H1 (cell line): Measurements from ENCODE around the gene CSNK2A3. TPM values are rescaled to one million over a fixed set of nuclear protein-coding genes. Genes with fewer than 3 reads are reported as not detected.

ENCODE experiments used
- CTCF ChIA-PET: fragments of 300-600 bp; sonication (Branson Sonifier 250); formaldehyde crosslinking; loops from one replicate; lab custom pipeline; 2021; ENCODE audit not compliant: partially characterized antibody; lab: Charles Lee
- POLR2A ChIA-PET: fragments of 300-600 bp; sonication (Branson Sonifier 250); formaldehyde crosslinking; loops from one replicate; lab custom pipeline; 2021; ENCODE audit warnings: inconsistent platforms; ENCODE audit not compliant: partially characterized antibody; lab: Charles Lee
- DNase-seq, 2 experiments: peaks; one replicate each; pipeline versions ENCODE4 v3.0.0 to v3.0.0-alpha.2; 2010 to 2022; ENCODE audit warnings: low spot score in 2 of 2, low read depth in 1 of 2, mixed read lengths in 1 of 2
- FAIRE-seq: peaks from 2 replicates; lab custom pipeline; 2011; peaks lifted over from hg19 to GRCh38; lab: Jason Lieb, UNC
- H2AFZ ChIP-seq: 2 replicates; pipeline ENCODE4 v1.8.1; 2012; ENCODE audit warnings: low read length, inconsistent platforms
- H2AK5ac ChIP-seq: 2 replicates; pipeline ENCODE4 v1.6.1; 2013; ENCODE audit warnings: low read depth, low read length
- H2BK120ac ChIP-seq: replicated peaks from 2 replicates; pipeline ENCODE3; 2013; ENCODE audit warnings: low read depth, low read length, inconsistent platforms
- H2BK12ac ChIP-seq: 2 replicates; pipeline ENCODE4 v1.6.1; 2013; ENCODE audit warnings: low read depth, low read length
- H2BK15ac ChIP-seq: 2 replicates; pipeline ENCODE4 v1.6.1; 2013; ENCODE audit warnings: low read length
- H2BK20ac ChIP-seq: 2 replicates; pipeline ENCODE4 v1.6.1; 2013; ENCODE audit warnings: low read length
- H2BK5ac ChIP-seq: 2 replicates; pipeline ENCODE4 v1.6.1; 2013; ENCODE audit warnings: low read depth, low read length
- H3K14ac ChIP-seq: 2 replicates; pipeline ENCODE4 v1.6.1; 2013; ENCODE audit warnings: inconsistent platforms; ENCODE audit not compliant: insufficient read length
- H3K18ac ChIP-seq: 2 replicates; pipeline ENCODE4 v1.6.1; 2013; ENCODE audit warnings: low read length; ENCODE audit errors: extremely low read depth
- H3K23ac ChIP-seq: 2 replicates; pipeline ENCODE4 v1.6.1; 2013; ENCODE audit warnings: inconsistent platforms; ENCODE audit not compliant: insufficient read length
- H3K23me2 ChIP-seq: 2 replicates; pipeline ENCODE4 v1.6.1; 2013; ENCODE audit warnings: low read depth, low read length
- H3K27ac ChIP-seq: 2 replicates; pipeline ENCODE4 v1.6.1; 2011; ENCODE audit warnings: low read depth, low read length, inconsistent platforms
- H3K27me3 ChIP-seq, 4 experiments: replicated peaks in 1 of 4; 1 replicate in 1 of 4; 2 replicates in 3 of 4; pipeline versions ENCODE4 v1.6.1 to v1.8.1; 2011 to 2013; ENCODE audit warnings: low read length in 3 of 4, mild to moderate bottlenecking in 3 of 4, inconsistent platforms in 2 of 4, mixed read lengths in 2 of 4, moderate library complexity in 1 of 4; ENCODE audit not compliant: control insufficient read depth in 3 of 4, insufficient read depth in 3 of 4; ENCODE audit errors: extremely low read depth in 1 of 4
- H3K36me3 ChIP-seq, 4 experiments: 2 replicates each; pipeline versions ENCODE4 v1.6.1 to v1.8.1; 2011 to 2013; ENCODE audit warnings: mild to moderate bottlenecking in 4 of 4, low read length in 3 of 4, moderate library complexity in 2 of 4, control low read depth in 1 of 4, inconsistent platforms in 1 of 4; ENCODE audit not compliant: insufficient read depth in 4 of 4, control insufficient read depth in 2 of 4
- H3K4ac ChIP-seq: replicated peaks from 2 replicates; pipeline ENCODE3; 2013; ENCODE audit warnings: low read length, low read depth, mixed read lengths, inconsistent platforms; ENCODE audit not compliant: insufficient read length
- H3K4me1 ChIP-seq, 4 experiments: replicated peaks in 1 of 4; 1 replicate in 1 of 4; 2 replicates in 3 of 4; pipeline versions ENCODE4 v1.6.1 to v1.8.1; 2011 to 2013; ENCODE audit warnings: low read length in 3 of 4, inconsistent platforms in 2 of 4, mixed read lengths in 1 of 4; ENCODE audit not compliant: insufficient read depth in 4 of 4, control insufficient read depth in 3 of 4
- H3K4me2 ChIP-seq, 2 experiments: 2 replicates each; pipeline versions ENCODE4 v1.6.1 to v1.8.1; 2011 to 2013; ENCODE audit warnings: low read depth in 2 of 2, low read length in 2 of 2, control low read depth in 1 of 2, inconsistent platforms in 1 of 2, mild to moderate bottlenecking in 1 of 2; ENCODE audit not compliant: insufficient read depth in 1 of 2
- H3K4me3 ChIP-seq, 4 experiments: fragments of 200-600, 300-600 bp in 1 of 4; sonication (generic), shearing (Covaris generic), sonication (Bioruptor Twin) in 1 of 4; 2 replicates each; pipeline versions ENCODE4 v1.5.1 to v1.8.1; 2011 to 2016; ENCODE audit warnings: low read length in 4 of 4, low read depth in 3 of 4, control low read depth in 2 of 4, inconsistent platforms in 2 of 4, mild to moderate bottlenecking in 2 of 4, mixed read lengths in 1 of 4, moderate library complexity in 1 of 4; ENCODE audit not compliant: insufficient read depth in 2 of 4; ENCODE audit errors: extremely low read depth in 1 of 4
- H3K56ac ChIP-seq: replicated peaks from 2 replicates; pipeline ENCODE3; 2013; ENCODE audit warnings: low read depth, mild to moderate bottlenecking, mixed read lengths, low read length, inconsistent platforms; ENCODE audit not compliant: insufficient read length
- H3K79me1 ChIP-seq: 2 replicates; pipeline ENCODE4 v1.6.1; 2013; ENCODE audit warnings: low read depth, low read length, control low read depth
- H3K79me2 ChIP-seq, 2 experiments: 2 replicates each; pipeline versions ENCODE4 v1.6.1 to v1.8.1; 2012 to 2013; ENCODE audit warnings: low read length in 2 of 2, mild to moderate bottlenecking in 2 of 2, inconsistent platforms in 1 of 2; ENCODE audit not compliant: insufficient read depth in 2 of 2, control insufficient read depth in 1 of 2
- H3K9ac ChIP-seq, 4 experiments: replicated peaks in 1 of 4; 1 replicate in 1 of 4; 2 replicates in 3 of 4; pipeline versions ENCODE4 v1.6.1 to v1.8.1; 2011 to 2013; ENCODE audit warnings: low read depth in 3 of 4, low read length in 3 of 4, control low read depth in 2 of 4, mild to moderate bottlenecking in 2 of 4, moderate library complexity in 2 of 4, inconsistent platforms in 1 of 4; ENCODE audit errors: extremely low read depth in 1 of 4
- H3K9me3 ChIP-seq, 2 experiments: 2 replicates each; pipeline versions ENCODE4 v1.6.1 to v1.8.1; 2012 to 2013; ENCODE audit warnings: mild to moderate bottlenecking in 2 of 2, moderate library complexity in 2 of 2, control low read depth in 1 of 2, inconsistent platforms in 1 of 2, low read depth in 1 of 2, low read length in 1 of 2, mixed read lengths in 1 of 2; ENCODE audit not compliant: insufficient read depth in 2 of 2
- H4K20me1 ChIP-seq, 2 experiments: replicated peaks in 1 of 2; 2 replicates each; pipeline versions ENCODE3 to v1.8.1; 2011 to 2013; ENCODE audit warnings: inconsistent platforms in 2 of 2, low read length in 2 of 2, mild to moderate bottlenecking in 1 of 2; ENCODE audit not compliant: insufficient read depth in 2 of 2, control insufficient read depth in 1 of 2
- H4K5ac ChIP-seq: 2 replicates; pipeline ENCODE4 v1.6.1; 2013; ENCODE audit warnings: low read length, low read depth, mixed read lengths, inconsistent platforms; ENCODE audit not compliant: insufficient read length
- H4K8ac ChIP-seq: 2 replicates; pipeline ENCODE4 v1.8.0; 2013; ENCODE audit warnings: mild to moderate bottlenecking, moderate library complexity, low read length, inconsistent platforms; ENCODE audit not compliant: insufficient read depth; ENCODE audit errors: extremely low read depth
- H4K91ac ChIP-seq: replicated peaks from 2 replicates; pipeline ENCODE3; 2013; ENCODE audit warnings: low read length, mixed read lengths, inconsistent platforms; ENCODE audit not compliant: insufficient read length
- ASH2L ChIP-seq: fragments of 200-600, 300-600 bp; sonication (generic); IDR thresholded peaks from one replicate; pipeline ENCODE4 v1.7.1; 2017; ENCODE audit warnings: low read length
- BRCA1 ChIP-seq: IDR thresholded peaks from 2 replicates; pipeline ENCODE4 v1.6.1; 2012; ENCODE audit warnings: low read depth, low read length, improper control_type of control experiment
- KDM5A ChIP-seq: fragments of 200-600 bp; IDR thresholded peaks from 2 replicates; pipeline ENCODE4 v1.7.1; 2012; ENCODE audit warnings: mild to moderate bottlenecking, low read length, inconsistent platforms, mixed read lengths
- NANOG ChIP-seq: IDR thresholded peaks from 2 replicates; pipeline ENCODE4 v1.6.1; 2011; ENCODE audit warnings: low read length, low read depth, mild to moderate bottlenecking, inconsistent platforms; ENCODE audit not compliant: insufficient read depth, poor library complexity, severe bottlenecking
- PHF8 ChIP-seq: fragments of 200-600 bp; sonication (generic); conservative IDR thresholded peaks from 2 replicates; pipeline ENCODE4 v1.7.1; 2012; ENCODE audit warnings: low read depth, mild to moderate bottlenecking, inconsistent platforms, low read length, moderate library complexity
- POLR2AphosphoS5 ChIP-seq: IDR thresholded peaks from 2 replicates; pipeline ENCODE4 v1.6.1; 2011; ENCODE audit warnings: low read depth, low read length
- POU5F1 ChIP-seq: IDR thresholded peaks from 2 replicates; pipeline ENCODE4 v1.6.1; 2011; ENCODE audit warnings: low read depth, mild to moderate bottlenecking, low read length, moderate library complexity
- RAD21 ChIP-seq, 2 experiments: IDR thresholded peaks in 1 of 2; conservative IDR thresholded peaks in 1 of 2; 2 replicates each; pipeline ENCODE4 v1.6.1; 2011; ENCODE audit warnings: low read depth in 2 of 2, low read length in 2 of 2, improper control_type of control experiment in 1 of 2, inconsistent platforms in 1 of 2, mild to moderate bottlenecking in 1 of 2, moderate library complexity in 1 of 2
- RFX5 ChIP-seq: IDR thresholded peaks from 2 replicates; pipeline ENCODE4 v1.6.1; 2011; ENCODE audit warnings: low read depth, low read length, improper control_type of control experiment, borderline replicate concordance
- SAP30 ChIP-seq: fragments of 300-600 bp; sonication (generic); IDR thresholded peaks from 2 replicates; pipeline ENCODE4 v1.7.1; 2012; ENCODE audit warnings: low read length, moderate library complexity, mild to moderate bottlenecking, inconsistent platforms; ENCODE audit not compliant: insufficient read depth, insufficient replicate concordance
- SIRT6 ChIP-seq: IDR thresholded peaks from one replicate; pipeline ENCODE4 v1.7.1; 2012; ENCODE audit warnings: low read length, inconsistent platforms
- SIX5 ChIP-seq: IDR thresholded peaks from 2 replicates; pipeline ENCODE4 v1.6.1; 2011; ENCODE audit warnings: mild to moderate bottlenecking, low read depth, low read length
- SP2 ChIP-seq: IDR thresholded peaks from 2 replicates; pipeline ENCODE4 v1.6.1; 2012; ENCODE audit warnings: mild to moderate bottlenecking, low read length, inconsistent platforms
- TBP ChIP-seq: IDR thresholded peaks from 2 replicates; pipeline ENCODE4 v1.6.1; 2011; ENCODE audit warnings: low read depth, low read length, improper control_type of control experiment
- TCF12 ChIP-seq: IDR thresholded peaks from 2 replicates; pipeline ENCODE4 v1.6.1; 2011; ENCODE audit warnings: low read depth, mild to moderate bottlenecking, low read length
- WGBS, 2 experiments: shearing (Covaris generic) in 1 of 2; methylation state at CpG; one replicate each; pipeline versions ENCODE4 v1.1.6 to v1.1.7; 2013 to 2015; ENCODE audit warnings: low lambda C conversion rate in 2 of 2, mixed read lengths in 2 of 2, inconsistent platforms in 1 of 2, low coverage in 1 of 2, missing lambda C conversion rate in 1 of 2; ENCODE audit not compliant: insufficient replicate concordance in 2 of 2, insufficient coverage in 1 of 2, insufficient read length in 1 of 2; ENCODE audit errors: extremely low coverage in 1 of 2, missing lambda C conversion rate in 1 of 2; 5-methylcytosine and 5-hydroxymethylcytosine counted together
- polyA plus RNA-seq, 7 experiments: library from polyadenylated mRNA; depleted of rRNA in 3 of 7; stranded (reverse) in 5 of 7; unstranded in 2 of 7; fragments of >200 nt in 5 of 7; fragments of 200-250 nt in 2 of 7; gene quantifications; 1 replicate in 5 of 7; 2 replicates in 1 of 7; 4 replicates in 1 of 7; pipeline versions ENCODE4 v1.2.1 to v1.2.3, GENCODE V29; 2011 to 2013; ENCODE audit warnings: missing spikeins in 2 of 7, mixed read lengths in 2 of 7
- total RNA-seq: library from RNA; stranded (reverse); fragmentation: NEBNext Ultra II Directional; extraction: Animal tissue kit (Norgen Biotek cat#: 25700); gene quantifications from 2 replicates; pipeline ENCODE4 v1.2.1, GENCODE V29; 2021

Gene CSNK2A3
- total and polyA plus RNA-seq, 2 of the 8 experiments (the other 6 are each of a cell fraction or from before 2014, with no cell fraction given): 0.69 to 1.0 TPM

DNA sequence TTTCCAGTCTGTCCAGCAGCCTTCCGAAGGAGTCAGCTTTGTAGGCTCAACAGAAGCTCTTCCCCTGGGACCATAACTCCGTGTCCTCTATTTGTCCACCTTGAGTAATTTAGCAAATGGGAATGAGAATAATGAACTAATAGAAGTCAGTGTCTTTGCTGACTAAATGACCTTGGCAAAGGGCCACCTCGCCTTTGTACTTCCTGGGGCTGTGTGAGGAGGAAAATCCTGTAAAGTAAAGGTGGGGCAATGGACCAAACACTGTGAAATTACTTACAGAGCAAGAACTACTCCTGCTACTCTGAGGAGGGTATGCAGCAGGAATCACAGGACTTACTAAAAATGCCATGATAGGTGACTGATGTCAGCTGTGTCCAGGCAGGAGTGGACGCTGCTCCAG lies 36.2 kb upstream of the CSNK2A3 start:
- Histone ChIP-seq H3K4me3 (no peak overlapping the region), H3K79me1 (no peaks in the 10 kb centered on the region), H3K14ac (no peak overlapping the region), H3K9me3 (no peaks in the 10 kb centered on the region), H3K4ac (no peak overlapping the region), H3K56ac (no peak overlapping the region), H3K4me1 (peaks cover 0 to 5% (median 3%) of the 10 kb centered on the region in 4 experiments; a peak in 4 of 7 replicates), H2BK12ac (no peak overlapping the region), H4K91ac (no peak overlapping the region), H4K8ac (no peak overlapping the region), H4K5ac (no peak overlapping the region), H3K18ac (no peak overlapping the region), H3K9ac (no peak overlapping the region), H3K27me3 (0 out of 7 replicates have a peak, but pooled peaks cover 0 to 2% (median 0%) of the 10 kb centered on the region in 4 experiments), H2BK15ac (no peak overlapping the region), H3K23me2 (no peaks in the 10 kb centered on the region), H2AK5ac (no peak overlapping the region), H4K20me1 (peaks cover 0 to 2% of the 10 kb centered on the region in 2 experiments), H3K23ac (no peak overlapping the region), H2BK5ac (no peak overlapping the region), H3K4me2 (no peak overlapping the region), H2BK120ac (no peak overlapping the region), H3K36me3 (no peaks in the 10 kb centered on the region), H3K27ac (no peak overlapping the region), H2BK20ac (no peak overlapping the region), H3K79me2 (no peaks in the 10 kb centered on the region), H2AFZ (no peak overlapping the region)
- FAIRE-seq: no peak
- WGBS, 2 experiments: 91% methylated on average over 4 of the region's 4 CpGs; no CpG with 5 or more reads in 1 of the 2 experiments
- ChIA-PET POLR2A (no interaction called here), CTCF (interaction anchor here (0.7 to 3.2 kb wide), 4 partner anchors 10 to 46 kb away, joined by 3 to 22 read pairs (median 5); no protein-coding TSS in a partner anchor)
- no peak for DNase-seq
- TF ChIP-seq KDM5A: no peak
- no peak for TF ChIP-seq POLR2AphosphoS5
- TF ChIP-seq SP2: no peak
- no peak for TF ChIP-seq SIRT6
- TF ChIP-seq SIX5: no peak
- TF ChIP-seq BRCA1: no peak
- no peak for TF ChIP-seq RAD21 (IDR thresholded peaks at IDR 0.05 in 1 of 2, conservative IDR thresholded peaks at IDR 0.05 in 1 of 2; ENCODE audit: low read depth in 2 of 2, low read length in 2 of 2)
- TF ChIP-seq RFX5: no peak
- TF ChIP-seq PHF8: no peak
- no peak for TF ChIP-seq POU5F1
- TF ChIP-seq ASH2L: no peak
- TF ChIP-seq TCF12: no peak
- no peak for TF ChIP-seq NANOG
- no peak for TF ChIP-seq SAP30
- no peak for TF ChIP-seq TBP
